Spleen (tissue), 11 donors: ENCODE data around the gene TBC1D10B. TPM values are rescaled to one million over a fixed set of nuclear protein-coding genes. Genes with fewer than 3 reads are reported as not detected.
A peak's percentile ranks its signal among the peaks of the same experiment; 100 is the strongest.

Experiments used
- DNase-seq: peaks from one replicate; pipeline ENCODE4 v3.0.0-alpha.2; 2020
- H3K27ac ChIP-seq, 8 donors: fragments of 200-600 bp; sonication (generic) in 7 of 8; 1 replicate in 4 of 8; 2 replicates in 4 of 8; pipeline versions ENCODE4 v1.5.0 to v1.8.0; 2016 to 2021; ENCODE audit warnings: inconsistent platforms in 4 of 8, mild to moderate bottlenecking in 4 of 8, moderate library complexity in 1 of 8
- H3K27me3 ChIP-seq, 7 donors: fragments of 200-600 bp; sonication (generic) in 6 of 7; replicated peaks in 1 of 7; 1 replicate in 4 of 7; 2 replicates in 3 of 7; pipeline versions ENCODE4 v1.5.0 to v1.8.0; 2016 to 2021; ENCODE audit warnings: inconsistent platforms in 3 of 7, mild to moderate bottlenecking in 1 of 7
- H3K36me3 ChIP-seq, 6 donors: fragments of 200-600 bp; sonication (generic) in 5 of 6; 1 replicate in 4 of 6; 2 replicates in 2 of 6; pipeline versions ENCODE4 v1.5.0 to v1.8.0; 2016 to 2021; ENCODE audit warnings: inconsistent platforms in 2 of 6
- H3K4me1 ChIP-seq, 6 donors: fragments of 200-600 bp; sonication (generic) in 5 of 6; 1 replicate in 3 of 6; 2 replicates in 3 of 6; pipeline versions ENCODE4 v1.5.0 to v1.8.0; 2016 to 2021; ENCODE audit warnings: inconsistent platforms in 3 of 6
- H3K4me3 ChIP-seq, 8 donors: fragments of 200-600 bp; sonication (generic) in 7 of 8; 1 replicate in 4 of 8; 2 replicates in 4 of 8; pipeline versions ENCODE4 v1.5.0 to v1.8.0; 2016 to 2021; ENCODE audit warnings: inconsistent platforms in 4 of 8, mild to moderate bottlenecking in 4 of 8, moderate library complexity in 2 of 8
- H3K9me3 ChIP-seq, 8 donors: fragments of 200-600 bp; sonication (generic) in 7 of 8; 1 replicate in 4 of 8; 2 replicates in 4 of 8; pipeline versions ENCODE4 v1.5.0 to v1.8.0; 2016 to 2021; ENCODE audit warnings: inconsistent platforms in 4 of 8
- CTCF ChIP-seq, 11 experiments: fragments of 200-600 bp in 7 of 11; fragments of 450-650 bp in 4 of 11; sonication (generic) in 4 of 11; IDR thresholded peaks in 8 of 11; conservative IDR thresholded peaks in 3 of 11; 1 replicate in 7 of 11; 2 replicates in 4 of 11; pipeline versions ENCODE4 v1.4.0 to v1.8.0; 2016 to 2021; ENCODE audit warnings: antibody characterized with exemption in 11 of 11, inconsistent platforms in 4 of 11, mild to moderate bottlenecking in 1 of 11
- POLR2A ChIP-seq, 3 donors: fragments of 450-650 bp; IDR thresholded peaks; one replicate each; pipeline ENCODE4 v1.5.1; 2017; ENCODE audit warnings: antibody characterized with exemption in 3 of 3, mild to moderate bottlenecking in 1 of 3
- POLR2AphosphoS5 ChIP-seq, 3 donors: sonication (generic); formaldehyde crosslinking; IDR thresholded peaks; one replicate each; pipeline ENCODE4 v1.5.1; 2017; ENCODE audit warnings: antibody characterized with exemption in 3 of 3
- WGBS, 5 donors: extraction: QIAGEN DNeasy Blood & Tissue Kit in 3 of 5; methylation state at CpG; one replicate each; pipeline versions ENCODE4 v1.1.5 to v1.1.7; 2013 to 2018; 5-methylcytosine and 5-hydroxymethylcytosine counted together
- intact Hi-C: fragments of 100-400 bp; cut with DNase I; formaldehyde crosslinking; loops from one replicate; pipeline ENCODE4 v1.15.0; 2023; ENCODE audit warnings: low total_unique reads
- polyA plus RNA-seq, 3 donors: library from polyadenylated mRNA; stranded (reverse); fragments of 200-250 nt; gene quantifications; one replicate each; pipeline ENCODE4 v1.2.1, GENCODE V29; 2013
- total RNA-seq, 7 donors: library from RNA; depleted of rRNA in 3 of 7; stranded (reverse); fragments of >200 nt in 3 of 7; fragmentation: NEBNext Ultra II Directional in 4 of 7; extraction: Animal tissue kit (Norgen Biotek cat#: 25700) in 4 of 7; gene quantifications; one replicate each; pipeline versions ENCODE4 v1.1.0 to v1.2.1, GENCODE V29; 2016 to 2021
- donor health status: healthy with polysubstance abuse.
- donor health status: DM: no; HTN: no; CAD: no; lungs with moderate emphysema.
- donor health status: DM: no; HTN: no; CAD: no.
- donor health status: Bipolar disorder and iron deficiency.
- donor health status: healthy.
- donor health status: DM: no; HTN: no; CAD: no.
- donor health status: DM: yes; HTN: yes; CAD: no.

The TBC1D10B gene
- total and polyA plus RNA-seq, 10 donors = 17.3 to 50.4 (median 40.3) TPM

- Histone ChIP-seq H3K9me3 (no peaks in the 10 kb centered on the region), H3K27ac (peak overlapping the region; percentile 99 to 100 (median 100)), H3K27me3 (no peaks in the 10 kb centered on the region), H3K36me3 (peaks cover 0 to 11% (median 0%) of the 10 kb centered on the region in 6 donors), H3K4me3 (peak overlapping the region; percentile 30 to 87 (median 70)), H3K4me1 (peaks cover 22 to 60% (median 39%) of the 10 kb centered on the region in 6 donors)
- TF ChIP-seq CTCF (IDR thresholded peaks at IDR 0.05 in 8 of 11, conservative IDR thresholded peaks at IDR 0.05 in 3 of 11) = no peak
- WGBS, 5 donors = 38 to 46% (median 39%) methylated on average over 26 to 29 of the region's 29 CpGs
- no peak for DNase-seq
- intact Hi-C loops = no loop called here
These were observed 6.9 kb upstream of the TBC1D10B start for GRCh38 chr16:30377050-30377811.

- Histone ChIP-seq H3K36me3 (peaks cover 0 to 11% (median 0%) of the 10 kb centered on the region in 6 donors), H3K27ac (peak overlapping the region in 7 of 8 donors; percentile 99 to 100 (median 100)), H3K4me3 (no peak overlapping the region), H3K9me3 (no peaks in the 10 kb centered on the region), H3K27me3 (no peaks in the 10 kb centered on the region), H3K4me1 (peaks cover 18 to 60% (median 38%) of the 10 kb centered on the region in 6 donors)
- TF ChIP-seq CTCF (IDR thresholded peaks at IDR 0.05 in 8 of 11, conservative IDR thresholded peaks at IDR 0.05 in 3 of 11) = no peak
- TF ChIP-seq POLR2AphosphoS5 (IDR thresholded peaks at IDR 0.05) = no peak
- no peak for TF ChIP-seq POLR2A (IDR thresholded peaks at IDR 0.05)
- intact Hi-C loops = no loop called here
- no peak for DNase-seq
- WGBS, 5 donors = 88 to 95% (median 92%) methylated on average over 7 to 8 of the region's 8 CpGs
These were observed 6.2 kb upstream of the TBC1D10B start for GRCh38 chr16:30376461-30376902.

GRCh38 chr16:30375864-30376263 is 5.6 kb upstream of the TBC1D10B start:
- H3K27me3 ChIP-seq = no peaks in the 10 kb centered on the region
- H3K4me3 ChIP-seq = no peak overlapping the region
- H3K4me1 ChIP-seq = peaks cover 12 to 59% (median 36%) of the 10 kb centered on the region in 6 donors
- no peaks in the 10 kb centered on the region for H3K9me3 ChIP-seq
- WGBS, 5 donors = 92 to 98% (median 95%) methylated on average over 6 to 8 of the region's 8 CpGs
- intact Hi-C loops = no loop called here
- no peak for TF ChIP-seq POLR2A (IDR thresholded peaks at IDR 0.05)
- TF ChIP-seq POLR2AphosphoS5 (IDR thresholded peaks at IDR 0.05) = no peak
- TF ChIP-seq CTCF (IDR thresholded peaks at IDR 0.05 in 8 of 11, conservative IDR thresholded peaks at IDR 0.05 in 3 of 11) = no peak
- H3K36me3 ChIP-seq = peaks cover 0 to 11% (median 0%) of the 10 kb centered on the region in 6 donors
- no peak for DNase-seq
- peak overlapping the region in 2 of 8 donors; percentile 99 to 100 for H3K27ac ChIP-seq

GRCh38 chr16:30374538-30374937 is 4.2 kb upstream of the TBC1D10B start, which contains the start of gene MYL11:
TSS of gene MYL11 (plus strand) at chr16:30374802. CDS start at chr16:30374858, 56 bp downstream.
- H3K4me1 ChIP-seq = peaks cover 11 to 48% (median 29%) of the 10 kb centered on the region in 6 donors
- intact Hi-C loops = no loop called here
- WGBS, 5 donors = 84 to 92% (median 91%) methylated on average over 5 to 6 of the region's 6 CpGs
- H3K9me3 ChIP-seq = no peaks in the 10 kb centered on the region
- no peak for DNase-seq
- no peaks in the 10 kb centered on the region for H3K36me3 ChIP-seq
- peak within 1 kb of the TSS in 1 of 8 donors; percentile 100 for H3K27ac ChIP-seq
- H3K27me3 ChIP-seq = no peaks in the 10 kb centered on the region
- no peak for TF ChIP-seq POLR2AphosphoS5 (IDR thresholded peaks at IDR 0.05)
- no peak for TF ChIP-seq CTCF (IDR thresholded peaks at IDR 0.05 in 8 of 11, conservative IDR thresholded peaks at IDR 0.05 in 3 of 11)
- H3K4me3 ChIP-seq = no peak within 1 kb of the TSS
